WTC11 (cell line): Measurements from ENCODE around the gene TAPBPL. TPM values are rescaled to one million over a fixed set of nuclear protein-coding genes. Genes with fewer than 3 reads are reported as not detected.

ENCODE experiments used
- ATAC-seq: fragments of 200-7000 bp; cut with Tn5 transposase; 2 replicates; pipeline ENCODE4 v1.10.0; 2021; ENCODE audit warnings: mild to moderate bottlenecking, moderate library complexity
- CTCF ChIA-PET: fragments of 300-600 bp; sonication (Branson Sonifier 250); formaldehyde crosslinking; loops from one replicate; lab custom pipeline; 2021; ENCODE audit warnings: antibody characterized with exemption; lab: Charles Lee
- POLR2A ChIA-PET: fragments of 350-600 bp; sonication (Branson Sonifier 250); formaldehyde crosslinking; loops from one replicate; lab custom pipeline; 2021; ENCODE audit warnings: antibody characterized with exemption; lab: Charles Lee
- DNase-seq: peaks from one replicate; pipeline ENCODE4 v3.0.0; 2021; ENCODE audit warnings: low spot score
- H3K27ac Mint-ChIP-seq: 2 replicates; pipeline ENCODE4 v1.8.0; 2021; ENCODE audit warnings: mixed read lengths
- H3K27me3 Mint-ChIP-seq: 2 replicates; pipeline ENCODE4 v1.8.0; 2021; ENCODE audit warnings: low read depth, mild to moderate bottlenecking, moderate library complexity, mixed read lengths
- H3K36me3 Mint-ChIP-seq: 2 replicates; pipeline ENCODE4 v1.8.0; 2021; ENCODE audit warnings: mixed read lengths
- H3K4me1 Mint-ChIP-seq: 2 replicates; pipeline ENCODE4 v1.8.0; 2022; ENCODE audit warnings: mixed read lengths
- H3K4me3 Mint-ChIP-seq: 2 replicates; pipeline ENCODE4 v1.8.0; 2021; ENCODE audit warnings: mild to moderate bottlenecking, moderate library complexity, mixed read lengths
- H3K9me3 Mint-ChIP-seq: 2 replicates; pipeline ENCODE4 v1.8.0; 2021; ENCODE audit warnings: mixed read lengths
- ESRRA ChIP-seq: sonication (generic); formaldehyde crosslinking; IDR thresholded peaks from 2 replicates; pipeline ENCODE4 v1.8.1; 2022; ENCODE audit warnings: mild to moderate bottlenecking, missing genetic modification reagents, borderline replicate concordance
- FOXP4 ChIP-seq: sonication (generic); formaldehyde crosslinking; IDR thresholded peaks from 2 replicates; pipeline ENCODE4 v1.8.0; 2022; ENCODE audit warnings: mild to moderate bottlenecking, missing genetic modification reagents
- MXD4 ChIP-seq: fragments of 250-450 bp; sonication (Bioruptor Pico); IDR thresholded peaks from 2 replicates; pipeline ENCODE4 v1.8.0; 2021; ENCODE audit warnings: mild to moderate bottlenecking, moderate library complexity, borderline replicate concordance
- MYBL2 ChIP-seq: sonication (generic); formaldehyde crosslinking; IDR thresholded peaks from 2 replicates; pipeline ENCODE4 v1.8.1; 2023; ENCODE audit warnings: mild to moderate bottlenecking, moderate library complexity, missing genetic modification reagents
- PRDM15 ChIP-seq: sonication (generic); formaldehyde crosslinking; IDR thresholded peaks from 2 replicates; pipeline ENCODE4 v1.8.0; 2022; ENCODE audit warnings: missing genetic modification reagents
- RELA ChIP-seq: sonication (generic); formaldehyde crosslinking; IDR thresholded peaks from 2 replicates; pipeline ENCODE4 v1.8.1; 2022; ENCODE audit warnings: missing genetic modification reagents, mild to moderate bottlenecking, borderline replicate concordance
- SMAD3 ChIP-seq: sonication (generic); formaldehyde crosslinking; IDR thresholded peaks from 2 replicates; pipeline ENCODE4 v1.8.0; 2022; ENCODE audit warnings: missing genetic modification reagents, mild to moderate bottlenecking, borderline replicate concordance
- STAT6 ChIP-seq: sonication (generic); formaldehyde crosslinking; conservative IDR thresholded peaks from 2 replicates; pipeline ENCODE4 v1.8.1; 2023; ENCODE audit warnings: mild to moderate bottlenecking, low read depth, missing genetic modification reagents, moderate library complexity
- TCF7 ChIP-seq: sonication (generic); formaldehyde crosslinking; IDR thresholded peaks from 2 replicates; pipeline ENCODE4 v1.8.0; 2022; ENCODE audit warnings: mild to moderate bottlenecking, low read depth, missing genetic modification reagents, moderate library complexity
- TP53 ChIP-seq: sonication (generic); formaldehyde crosslinking; IDR thresholded peaks from 2 replicates; pipeline ENCODE4 v1.8.1; 2023; ENCODE audit warnings: mild to moderate bottlenecking, missing genetic modification reagents
- USF2 ChIP-seq: sonication (generic); formaldehyde crosslinking; IDR thresholded peaks from 2 replicates; pipeline ENCODE4 v1.8.1; 2023; ENCODE audit warnings: mild to moderate bottlenecking, missing genetic modification reagents, moderate library complexity
- ZNF532 ChIP-seq: fragments of 250-450 bp; sonication (Bioruptor Pico); IDR thresholded peaks from 2 replicates; pipeline ENCODE4 v1.9.0; 2021; ENCODE audit warnings: mild to moderate bottlenecking, borderline replicate concordance
- ZNF671 ChIP-seq: fragments of 250-450 bp; sonication (Bioruptor Pico); IDR thresholded peaks from 2 replicates; pipeline ENCODE4 v1.8.0; 2021; ENCODE audit warnings: mild to moderate bottlenecking
- total RNA-seq: library from RNA; stranded (reverse); gene quantifications from 3 replicates; pipeline ENCODE4 v1.2.3, GENCODE V29; 2021

TAPBPL gene
- total RNA-seq, 1 experiment from 2014 or later = 1.3 TPM

GRCh38 chr12:6469092-6469491 is 17.2 kb downstream of the TAPBPL start (continued):
- no peak for TF ChIP-seq ESRRA (CRISPR knock-in tag)

- no peak for ATAC-seq
- Mint-ChIP-seq H3K36me3 (peaks cover 24% of the 10 kb centered on the region), H3K9me3 (peaks cover 3% of the 10 kb centered on the region; the same call in 1 of the 2 replicates), H3K27ac (no peak overlapping the region), H3K27me3 (peaks cover 16% of the 10 kb centered on the region), H3K4me1 (peaks cover 20% of the 10 kb centered on the region), H3K4me3 (peak overlapping the region; percentile 68)
- POLR2A ChIA-PET = interaction anchor here (0.6 to 2.4 kb wide), 21 partner anchors 8 to 413 kb away, joined by 3 to 18 read pairs (median 4); partner anchors contain the start of genes GAPDH, LTBR, MRPL51 and SCNN1A
- CTCF ChIA-PET = interaction anchor here (0.6 to 2.7 kb wide), 17 partner anchors 18 to 412 kb away, joined by 3 to 22 read pairs (median 4); partner anchors contain the start of gene TAPBPL
- TF ChIP-seq RELA (CRISPR knock-in tag) = no peak
- no peak for TF ChIP-seq MXD4
- TF ChIP-seq FOXP4 (CRISPR knock-in tag) = no peak
- TF ChIP-seq TCF7 (CRISPR knock-in tag) = no peak
- TF ChIP-seq STAT6 (CRISPR knock-in tag) = 0 out of 2 replicates have a peak, but pooled peaks have one; percentile 72
- no peak for TF ChIP-seq MYBL2 (CRISPR knock-in tag)
- TF ChIP-seq SMAD3 (CRISPR knock-in tag) = no peak
- no peak for DNase-seq
Observed at GRCh38 chr12:6469609-6470374, 17.9 kb downstream of the TAPBPL start.

- peak; percentile 96 for ATAC-seq
- Mint-ChIP-seq H3K27me3 (peaks cover 18% of the 10 kb centered on the region), H3K9me3 (peaks cover 5% of the 10 kb centered on the region; the same call in 1 of the 2 replicates), H3K27ac (peak within 1 kb of the TSS; percentile 93), H3K36me3 (peaks cover 19% of the 10 kb centered on the region), H3K4me3 (peak within 1 kb of the TSS; percentile 68), H3K4me1 (peaks cover 20% of the 10 kb centered on the region)
- CTCF ChIA-PET = interaction anchor here (0.6 to 2.7 kb wide), 24 partner anchors 14 to 413 kb away, joined by 3 to 22 read pairs (median 4); partner anchors contain the start of genes MRPL51 and TAPBPL
- POLR2A ChIA-PET = interaction anchor here (0.6 to 2.4 kb wide), 26 partner anchors 9 to 413 kb away, joined by 3 to 18 read pairs (median 4); partner anchors contain the start of genes GAPDH, LTBR, MRPL51 and SCNN1A
- peak; percentile 99 for DNase-seq
- TF ChIP-seq ZNF532 (no peak), ZNF671 (CRISPR knock-in tag) (no peak), USF2 (0 out of 2 replicates have a peak, but pooled peaks have one; percentile 37), TP53 (CRISPR knock-in tag) (peak; percentile 65; the same call in 1 of the 2 replicates), PRDM15 (CRISPR knock-in tag) (no peak)
Observed at GRCh38 chr12:6470375-6471163, 18.7 kb downstream of the TAPBPL start, which contains the start of gene VAMP1. VAMP1 (minus strand) TSS chr12:6470677; CDS start chr12:6470531, 146 bp downstream.
